ENCODE results near the gene YES1.

- TF ChIP-seq MXI1 (conservative IDR thresholded peaks at IDR 0.05; ENCODE audit: poor library complexity, severe bottlenecking) (no peak), CTCF (IDR thresholded peaks at IDR 0.05; ENCODE audit: poor library complexity, severe bottlenecking) (no peak), RAD21 (conservative IDR thresholded peaks at IDR 0.05) (no peak), REST (IDR thresholded peaks at IDR 0.05; ENCODE audit: borderline replicate concordance) (no peak), EP300 (conservative IDR thresholded peaks at IDR 0.05; ENCODE audit: poor library complexity, severe bottlenecking) (no peak), POLR2AphosphoS5 (IDR thresholded peaks at IDR 0.05) (no peak), EZH2 (IDR thresholded peaks at IDR 0.05; ENCODE audit: borderline replicate concordance, insufficient read depth, low read length, poor library complexity, severe bottlenecking) (no peak), TAF1 (IDR thresholded peaks at IDR 0.05; ENCODE audit: low read depth) (no peak), SMC3 (conservative IDR thresholded peaks at IDR 0.05; ENCODE audit: poor library complexity) (no peak)
Measured at GRCh38 chr18:693466-694187, 118.4 kb downstream of the YES1 start.

All from neural cell (in vitro differentiated cells).